ENCODE data around the gene EML6.

Gene EML6

GRCh38 chr2:54704688-54705605 lies 18.5 kb upstream of the EML6 start:
- in situ Hi-C loops (cut with MboI; ENCODE audit: low sequenced_read_pairs) = loop anchor here (10.0 to 25.0 kb wide), 2 partner anchors 180 to 593 kb away; partner anchors contain the start of gene ACYP2

- in situ Hi-C loops (cut with MboI; ENCODE audit: low sequenced_read_pairs) = loop anchor here (10.0 to 25.0 kb wide), 2 partner anchors 182 to 594 kb away; partner anchors contain the start of gene ACYP2
Measured at GRCh38 chr2:54706622-54707021, 16.8 kb upstream of the EML6 start.

GRCh38 chr2:54708584-54709335 lies 14.7 kb upstream of the EML6 start:
- in situ Hi-C loops (cut with MboI; ENCODE audit: low sequenced_read_pairs) = loop anchor here (10.0 to 25.0 kb wide), 2 partner anchors 184 to 596 kb away; partner anchors contain the start of gene ACYP2

- in situ Hi-C loops (cut with MboI; ENCODE audit: low sequenced_read_pairs) = loop anchor here (10.0 to 25.0 kb wide), 2 partner anchors 185 to 597 kb away; partner anchors contain the start of gene ACYP2
Measured at GRCh38 chr2:54709336-54709809, 14.1 kb upstream of the EML6 start.

GRCh38 chr2:54710216-54710615 lies 13.2 kb upstream of the EML6 start:
- in situ Hi-C loops (cut with MboI; ENCODE audit: low sequenced_read_pairs) = loop anchor here (25.0 kb wide), 1 partner anchor 598 kb away; the partner anchor contains the start of gene ACYP2

GRCh38 chr2:54712516-54712915 lies 10.9 kb upstream of the EML6 start:
- in situ Hi-C loops (cut with MboI; ENCODE audit: low sequenced_read_pairs) = loop anchor here (25.0 kb wide), 1 partner anchor 600 kb away; the partner anchor contains the start of gene ACYP2

- in situ Hi-C loops (cut with MboI; ENCODE audit: low sequenced_read_pairs) = loop anchor here (25.0 kb wide), 1 partner anchor 603 kb away; the partner anchor contains the start of gene ACYP2
Measured at GRCh38 chr2:54714996-54715395, 8.5 kb upstream of the EML6 start.

- in situ Hi-C loops (cut with MboI; ENCODE audit: low sequenced_read_pairs) = loop anchor here (25.0 kb wide), 1 partner anchor 604 kb away; the partner anchor contains the start of gene ACYP2
Measured at GRCh38 chr2:54716375-54716774, 7.1 kb upstream of the EML6 start.

GRCh38 chr2:54720563-54720962 lies 2.9 kb upstream of the EML6 start:
- in situ Hi-C loops (cut with MboI; ENCODE audit: low sequenced_read_pairs) = loop anchor here (25.0 kb wide), 1 partner anchor 608 kb away; the partner anchor contains the start of gene ACYP2

GRCh38 chr2:54722641-54723040 lies 821 bp upstream of the EML6 start:
- in situ Hi-C loops (cut with MboI; ENCODE audit: low sequenced_read_pairs) = loop anchor here (25.0 kb wide), 1 partner anchor 610 kb away; the partner anchor contains the start of gene ACYP2

- in situ Hi-C loops (cut with MboI; ENCODE audit: low sequenced_read_pairs) = loop anchor here (25.0 kb wide), 1 partner anchor 612 kb away; the partner anchor contains the start of gene ACYP2
Measured at GRCh38 chr2:54723996-54724559, 616 bp downstream of the EML6 start.

GRCh38 chr2:54724560-54725342 lies 1.3 kb downstream of the EML6 start:
- in situ Hi-C loops (cut with MboI; ENCODE audit: low sequenced_read_pairs) = loop anchor here (25.0 kb wide), 1 partner anchor 612 kb away; the partner anchor contains the start of gene ACYP2

- in situ Hi-C loops (cut with MboI; ENCODE audit: low sequenced_read_pairs) = no loop called here
Measured at GRCh38 chr2:54725343-54726099, 2.1 kb downstream of the EML6 start.

- in situ Hi-C loops (cut with MboI; ENCODE audit: low sequenced_read_pairs) = no loop called here
Measured at GRCh38 chr2:54726431-54726830, 3.0 kb downstream of the EML6 start.

GRCh38 chr2:54726940-54727339 lies 3.5 kb downstream of the EML6 start:
- in situ Hi-C loops (cut with MboI; ENCODE audit: low sequenced_read_pairs) = no loop called here

- in situ Hi-C loops (cut with MboI; ENCODE audit: low sequenced_read_pairs) = no loop called here
Measured at GRCh38 chr2:54728669-54729120, 5.2 kb downstream of the EML6 start.

- in situ Hi-C loops (cut with MboI; ENCODE audit: low sequenced_read_pairs) = no loop called here
Measured at GRCh38 chr2:54735636-54736035, 12.2 kb downstream of the EML6 start.

GRCh38 chr2:54738281-54738680 lies 14.8 kb downstream of the EML6 start:
- in situ Hi-C loops (cut with MboI; ENCODE audit: low sequenced_read_pairs) = no loop called here

GRCh38 chr2:54740333-54740732 lies 16.9 kb downstream of the EML6 start:
- in situ Hi-C loops (cut with MboI; ENCODE audit: low sequenced_read_pairs) = no loop called here

Measured in HL-60/S4 (cell line).